ENCODE measurements around the gene C10orf90. TPM values are rescaled to one million over a fixed set of nuclear protein-coding genes. Genes with fewer than 3 reads are reported as not detected.

The C10orf90 gene
- polyA plus RNA-seq, 3 donors, result not detected

- no peaks in the 10 kb centered on the region for H3K27me3 ChIP-seq (ENCODE audit: control insufficient read depth in 2 of 2, insufficient read depth in 2 of 2, low read length in 2 of 2)
- no peak overlapping the region for H3K27ac ChIP-seq (ENCODE audit: low read depth in 1 of 2, low read length in 2 of 2)
- no peak overlapping the region for H3K9ac ChIP-seq (ENCODE audit: insufficient read depth, low read length, poor library complexity, severe bottlenecking)
- WGBS (ENCODE audit: insufficient coverage), result no CpG with 5 or more reads among the region's 4 CpGs
- DNase-seq, result no peak
- no peak overlapping the region for H3K4me3 ChIP-seq (replicated peaks in 1 of 3; ENCODE audit: low read depth in 2 of 3, low read length in 3 of 3)
- no peak overlapping the region for H3K4me2 ChIP-seq (replicated peaks; ENCODE audit: extremely low read depth, low read length, poor library complexity, severe bottlenecking)
- H3K36me3 ChIP-seq (replicated peaks in 1 of 2; ENCODE audit: control insufficient read depth in 1 of 2, insufficient read depth in 2 of 2, low read length in 2 of 2), result no peaks in the 10 kb centered on the region
- H3K79me2 ChIP-seq (ENCODE audit: insufficient read depth, low read length), result no peaks in the 10 kb centered on the region
- Mint-ChIP-seq H3K4me1 (no peaks in the 10 kb centered on the region), H3K36me3 (no peaks in the 10 kb centered on the region), H3K9me3 (peaks cover 0 to 2% (median 0%) of the 10 kb centered on the region in 7 donors), H3K27me3 (ENCODE audit: low read depth in 3 of 3) (peaks cover 0 to 6% (median 1%) of the 10 kb centered on the region in 3 donors), H3K27ac (no peak overlapping the region), H3K4me3 (no peak overlapping the region)
- no peak overlapping the region for H2AFZ ChIP-seq (ENCODE audit: insufficient read depth, low read depth, low read length, poor library complexity, severe bottlenecking)
- H3K9me3 ChIP-seq (replicated peaks in 1 of 2; ENCODE audit: control insufficient read depth in 1 of 2, insufficient read depth in 1 of 2, low read length in 2 of 2), result no peaks in the 10 kb centered on the region
- H3K4me1 ChIP-seq (ENCODE audit: control insufficient read depth in 1 of 2, insufficient read depth in 2 of 2, low read length in 2 of 2), result no peaks in the 10 kb centered on the region
- no peaks in the 10 kb centered on the region for H4K20me1 ChIP-seq (ENCODE audit: insufficient read depth, low read length)
- intact Hi-C loops (cut with micrococcal nuclease), result loop anchor here (5.0 kb wide), 1 partner anchor 518 kb away; no protein-coding TSS in a partner anchor
- TF ChIP-seq, protein P1, sequence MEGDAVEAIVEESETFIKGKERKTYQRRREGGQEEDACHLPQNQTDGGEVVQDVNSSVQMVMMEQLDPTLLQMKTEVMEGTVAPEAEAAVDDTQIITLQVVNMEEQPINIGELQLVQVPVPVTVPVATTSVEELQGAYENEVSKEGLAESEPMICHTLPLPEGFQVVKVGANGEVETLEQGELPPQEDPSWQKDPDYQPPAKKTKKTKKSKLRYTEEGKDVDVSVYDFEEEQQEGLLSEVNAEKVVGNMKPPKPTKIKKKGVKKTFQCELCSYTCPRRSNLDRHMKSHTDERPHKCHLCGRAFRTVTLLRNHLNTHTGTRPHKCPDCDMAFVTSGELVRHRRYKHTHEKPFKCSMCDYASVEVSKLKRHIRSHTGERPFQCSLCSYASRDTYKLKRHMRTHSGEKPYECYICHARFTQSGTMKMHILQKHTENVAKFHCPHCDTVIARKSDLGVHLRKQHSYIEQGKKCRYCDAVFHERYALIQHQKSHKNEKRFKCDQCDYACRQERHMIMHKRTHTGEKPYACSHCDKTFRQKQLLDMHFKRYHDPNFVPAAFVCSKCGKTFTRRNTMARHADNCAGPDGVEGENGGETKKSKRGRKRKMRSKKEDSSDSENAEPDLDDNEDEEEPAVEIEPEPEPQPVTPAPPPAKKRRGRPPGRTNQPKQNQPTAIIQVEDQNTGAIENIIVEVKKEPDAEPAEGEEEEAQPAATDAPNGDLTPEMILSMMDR (IDR thresholded peaks at IDR 0.05), result no peak
Measured at GRCh38 chr10:126500185-126500584, 170.3 kb downstream of the C10orf90 start.

GRCh38 chr10:126499744-126500143, 170.7 kb downstream of the C10orf90 start:
- Mint-ChIP-seq H3K27me3 (ENCODE audit: low read depth in 3 of 3) (peaks cover 0 to 4% (median 1%) of the 10 kb centered on the region in 3 donors), H3K4me1 (no peaks in the 10 kb centered on the region), H3K9me3 (peaks cover 0 to 2% (median 0%) of the 10 kb centered on the region in 7 donors), H3K27ac (no peak overlapping the region), H3K36me3 (no peaks in the 10 kb centered on the region), H3K4me3 (no peak overlapping the region)
- Histone ChIP-seq H3K79me2 (ENCODE audit: insufficient read depth, low read length) (no peaks in the 10 kb centered on the region), H3K4me1 (ENCODE audit: control insufficient read depth in 1 of 2, insufficient read depth in 2 of 2, low read length in 2 of 2) (no peaks in the 10 kb centered on the region), H3K27me3 (ENCODE audit: control insufficient read depth in 2 of 2, insufficient read depth in 2 of 2, low read length in 2 of 2) (no peaks in the 10 kb centered on the region), H3K9me3 (replicated peaks in 1 of 2; ENCODE audit: control insufficient read depth in 1 of 2, insufficient read depth in 1 of 2, low read length in 2 of 2) (no peaks in the 10 kb centered on the region), H3K4me2 (replicated peaks; ENCODE audit: extremely low read depth, low read length, poor library complexity, severe bottlenecking) (no peak overlapping the region), H3K4me3 (replicated peaks in 1 of 3; ENCODE audit: low read depth in 2 of 3, low read length in 3 of 3) (no peak overlapping the region), H3K9ac (ENCODE audit: insufficient read depth, low read length, poor library complexity, severe bottlenecking) (no peak overlapping the region), H4K20me1 (ENCODE audit: insufficient read depth, low read length) (no peaks in the 10 kb centered on the region), H2AFZ (ENCODE audit: insufficient read depth, low read depth, low read length, poor library complexity, severe bottlenecking) (no peak overlapping the region), H3K27ac (ENCODE audit: low read depth in 1 of 2, low read length in 2 of 2) (no peak overlapping the region), H3K36me3 (replicated peaks in 1 of 2; ENCODE audit: control insufficient read depth in 1 of 2, insufficient read depth in 2 of 2, low read length in 2 of 2) (no peaks in the 10 kb centered on the region)
- no peak for DNase-seq
- TF ChIP-seq, protein P1 (IDR thresholded peaks at IDR 0.05), result no peak
- intact Hi-C loops (cut with micrococcal nuclease), result loop anchor here (5.0 kb wide), 1 partner anchor 517 kb away; no protein-coding TSS in a partner anchor
- WGBS (ENCODE audit: insufficient coverage), result 100% methylated on average over 3 of the region's 6 CpGs
